Keratinocyte (primary cell): ENCODE data around the gene GRIA1. TPM values are rescaled to one million over a fixed set of nuclear protein-coding genes. Genes with fewer than 3 reads are reported as not detected.
A peak's percentile ranks its signal among the peaks of the same experiment; 100 is the strongest.

ENCODE experiments used
- DNase-seq: peaks from one replicate; pipeline ENCODE4 v3.0.0-alpha.2; 2011; ENCODE audit warnings: low read depth, missing footprints, low spot score
- FAIRE-seq: peaks from 2 replicates; lab custom pipeline; 2011; peaks lifted over from hg19 to GRCh38; lab: Jason Lieb, UNC
- H2AFZ ChIP-seq: 2 replicates; pipeline ENCODE4 v1.6.0; 2012; ENCODE audit warnings: low read length, control low read depth, inconsistent platforms; ENCODE audit not compliant: control insufficient read depth
- H3K27ac ChIP-seq: 2 replicates; pipeline ENCODE4 v1.5.1; 2011; ENCODE audit warnings: low read length; ENCODE audit not compliant: control insufficient read depth, insufficient read depth
- H3K27me3 ChIP-seq: 3 replicates; pipeline ENCODE4 v1.6.0; 2011; ENCODE audit warnings: low read length; ENCODE audit not compliant: control insufficient read depth, insufficient read depth; ENCODE audit errors: extremely low read depth
- H3K36me3 ChIP-seq, 2 experiments: 2 replicates in 1 of 2; 3 replicates in 1 of 2; pipeline ENCODE4 v1.5.1; 2011; ENCODE audit warnings: low read length in 2 of 2, mild to moderate bottlenecking in 1 of 2; ENCODE audit not compliant: control insufficient read depth in 2 of 2, insufficient read depth in 2 of 2; ENCODE audit errors: extremely low read depth in 1 of 2
- H3K4me1 ChIP-seq: 3 replicates; pipeline ENCODE4 v1.5.1; 2011; ENCODE audit warnings: low read length; ENCODE audit not compliant: control insufficient read depth, insufficient read depth; ENCODE audit errors: extremely low read depth
- H3K4me2 ChIP-seq: 3 replicates; pipeline ENCODE4 v1.6.0; 2011; ENCODE audit warnings: low read depth, low read length; ENCODE audit not compliant: control insufficient read depth, insufficient read depth; ENCODE audit errors: extremely low read depth
- H3K4me3 ChIP-seq, 3 experiments: fragments of 200-600 bp in 1 of 3; sonication (generic) in 1 of 3; 2 replicates in 2 of 3; 3 replicates in 1 of 3; pipeline ENCODE4 v1.5.1; 2011 to 2016; ENCODE audit warnings: low read length in 3 of 3, mild to moderate bottlenecking in 3 of 3, control low read depth in 2 of 3, inconsistent platforms in 1 of 3, low read depth in 1 of 3, mixed read lengths in 1 of 3, mixed run types in 1 of 3, moderate library complexity in 1 of 3; ENCODE audit not compliant: control insufficient read depth in 2 of 3, insufficient read depth in 2 of 3; ENCODE audit errors: extremely low read depth in 1 of 3
- H3K79me2 ChIP-seq: 2 replicates; pipeline ENCODE4 v1.6.0; 2012; ENCODE audit warnings: low read length; ENCODE audit not compliant: control insufficient read depth, insufficient read depth
- H3K9ac ChIP-seq: 3 replicates; pipeline ENCODE4 v1.6.0; 2011; ENCODE audit warnings: low read length; ENCODE audit not compliant: control insufficient read depth, insufficient read depth; ENCODE audit errors: extremely low read depth
- H3K9me1 ChIP-seq: 3 replicates; pipeline ENCODE4 v1.6.0; 2011; ENCODE audit warnings: low read length; ENCODE audit not compliant: control insufficient read depth, insufficient read depth; ENCODE audit errors: extremely low read depth
- H3K9me3 ChIP-seq: 2 replicates; pipeline ENCODE4 v1.5.1; 2012; ENCODE audit warnings: low read depth, low read length; ENCODE audit not compliant: control insufficient read depth
- H4K20me1 ChIP-seq: 3 replicates; pipeline ENCODE4 v1.6.0; 2011; ENCODE audit warnings: low read length; ENCODE audit not compliant: control insufficient read depth, insufficient read depth; ENCODE audit errors: extremely low read depth
- CTCF ChIP-seq, 3 experiments: IDR thresholded peaks in 1 of 3; conservative IDR thresholded peaks in 1 of 3; optimal IDR thresholded peaks in 1 of 3; 2 replicates in 2 of 3; 3 replicates in 1 of 3; pipeline versions ENCODE3 to v1.5.1; 2011; ENCODE audit warnings: low read length in 3 of 3, mild to moderate bottlenecking in 3 of 3, moderate library complexity in 2 of 3, control low read depth in 1 of 3, inconsistent platforms in 1 of 3; ENCODE audit not compliant: insufficient read depth in 2 of 3; ENCODE audit errors: extremely low read depth in 1 of 3
- EZH2 ChIP-seq: IDR thresholded peaks from one replicate; pipeline ENCODE4 v1.6.1; 2012; ENCODE audit warnings: inconsistent platforms, mild to moderate bottlenecking, low read length, moderate library complexity
- dilution Hi-C: fragments of 300-500 bp; cut with MboI; formaldehyde crosslinking; loops from one replicate; pipeline ENCODE4 v1.7.0; 2020; ENCODE audit warnings: low sequenced_read_pairs; ENCODE audit not compliant: extremely low pct_ligation_motif_present
- polyA plus RNA-seq, 5 experiments: library from polyadenylated mRNA; depleted of rRNA in 3 of 5; stranded (reverse) in 3 of 5; stranded (forward) in 1 of 5; unstranded in 1 of 5; fragments of >200 nt; gene quantifications; 1 replicate in 1 of 5; 2 replicates in 3 of 5; 3 replicates in 1 of 5; pipeline versions ENCODE4 v1.2.1 to v1.2.3, GENCODE V29; 2011 to 2012; ENCODE audit warnings: missing spikeins in 2 of 5, low read depth in 1 of 5, low replicate concordance in 1 of 5

The GRIA1 gene
- polyA plus RNA-seq, 1 donor (not counting 4 experiments of a cell fraction or from before 2014, with no cell fraction given), result not detected

- no peak for TF ChIP-seq CTCF (optimal IDR thresholded peaks at IDR 0.05 in 1 of 3, IDR thresholded peaks at IDR 0.05 in 1 of 3, conservative IDR thresholded peaks at IDR 0.05 in 1 of 3; ENCODE audit: extremely low read depth in 1 of 3, insufficient read depth in 2 of 3, low read length in 3 of 3)
- no peak for TF ChIP-seq EZH2
- Histone ChIP-seq H3K79me2 (no peaks in the 10 kb centered on the region), H3K9me3 (no peaks in the 10 kb centered on the region), H3K36me3 (no peaks in the 10 kb centered on the region), H3K27ac (no peak overlapping the region), H3K4me3 (no peak overlapping the region), H3K9ac (no peak overlapping the region), H3K27me3 (no peaks in the 10 kb centered on the region), H3K4me1 (no peaks in the 10 kb centered on the region), H2AFZ (no peak overlapping the region), H3K4me2 (no peak overlapping the region), H4K20me1 (no peaks in the 10 kb centered on the region), H3K9me1 (no peaks in the 10 kb centered on the region)
- FAIRE-seq (no peak), DNase-seq (no peak)
- dilution Hi-C loops, result no loop called here
Measured at GRCh38 chr5:153707626-153708025, 217.2 kb downstream of the GRIA1 start.

GRCh38 chr5:153711755-153712154 lies 221.3 kb downstream of the GRIA1 start:
- H4K20me1 ChIP-seq, result no peaks in the 10 kb centered on the region
- no peak overlapping the region for H2AFZ ChIP-seq
- DNase-seq, result no peak
- H3K4me2 ChIP-seq, result no peak overlapping the region
- FAIRE-seq, result no peak
- H3K27ac ChIP-seq, result no peak overlapping the region
- no peaks in the 10 kb centered on the region for H3K79me2 ChIP-seq
- no peaks in the 10 kb centered on the region for H3K36me3 ChIP-seq
- H3K4me1 ChIP-seq, result no peaks in the 10 kb centered on the region
- H3K27me3 ChIP-seq, result no peaks in the 10 kb centered on the region
- no peaks in the 10 kb centered on the region for H3K9me1 ChIP-seq
- dilution Hi-C loops, result no loop called here
- TF ChIP-seq EZH2 (no peak), CTCF (optimal IDR thresholded peaks at IDR 0.05 in 1 of 3, IDR thresholded peaks at IDR 0.05 in 1 of 3, conservative IDR thresholded peaks at IDR 0.05 in 1 of 3; ENCODE audit: extremely low read depth in 1 of 3, insufficient read depth in 2 of 3, low read length in 3 of 3) (peak; percentile 15 to 27 (median 20))
- no peak overlapping the region for H3K4me3 ChIP-seq
- no peak overlapping the region for H3K9ac ChIP-seq
- no peaks in the 10 kb centered on the region for H3K9me3 ChIP-seq
